ENCODE data around the gene ANKRD6. TPM values are rescaled to one million over a fixed set of nuclear protein-coding genes. Genes with fewer than 3 reads are reported as not detected.

Gene ANKRD6
- total RNA-seq, 1 experiment from 2014 or later = 7.1 TPM

- Histone ChIP-seq H3K27me3 (no peaks in the 10 kb centered on the region), H3K4me3 (no peak overlapping the region), H3K9me3 (no peaks in the 10 kb centered on the region), H3K36me3 (no peaks in the 10 kb centered on the region)
- no peak for DNase-seq
Measured at GRCh38 chr6:89510393-89510792, 77.4 kb downstream of the ANKRD6 start.

- H3K9me3 ChIP-seq = no peaks in the 10 kb centered on the region
- no peaks in the 10 kb centered on the region for H3K27me3 ChIP-seq
- no peaks in the 10 kb centered on the region for H3K36me3 ChIP-seq
- no peak for DNase-seq
- no peak overlapping the region for H3K4me3 ChIP-seq
Measured at GRCh38 chr6:89518352-89519055, 85.6 kb downstream of the ANKRD6 start.

GRCh38 chr6:89520736-89521135, 87.8 kb downstream of the ANKRD6 start:
- no peaks in the 10 kb centered on the region for H3K27me3 ChIP-seq
- no peaks in the 10 kb centered on the region for H3K36me3 ChIP-seq
- no peak overlapping the region for H3K4me3 ChIP-seq
- H3K9me3 ChIP-seq = no peaks in the 10 kb centered on the region
- no peak for DNase-seq

GRCh38 chr6:89522778-89523177, 89.8 kb downstream of the ANKRD6 start:
- Histone ChIP-seq H3K9me3 (no peaks in the 10 kb centered on the region), H3K4me3 (no peak overlapping the region), H3K27me3 (no peaks in the 10 kb centered on the region), H3K36me3 (no peaks in the 10 kb centered on the region)
- no peak for DNase-seq

- no peak for DNase-seq
- Histone ChIP-seq H3K4me3 (no peak overlapping the region), H3K9me3 (no peaks in the 10 kb centered on the region), H3K27me3 (no peaks in the 10 kb centered on the region), H3K36me3 (no peaks in the 10 kb centered on the region)
Measured at GRCh38 chr6:89525786-89526562, 93.0 kb downstream of the ANKRD6 start.

- Histone ChIP-seq H3K27me3 (no peaks in the 10 kb centered on the region), H3K9me3 (no peaks in the 10 kb centered on the region), H3K36me3 (no peaks in the 10 kb centered on the region), H3K4me3 (no peak overlapping the region)
- DNase-seq = no peak
Measured at GRCh38 chr6:89526563-89526869, 93.6 kb downstream of the ANKRD6 start.

GRCh38 chr6:89527634-89528033, 94.7 kb downstream of the ANKRD6 start:
- Histone ChIP-seq H3K4me3 (no peak overlapping the region), H3K9me3 (no peaks in the 10 kb centered on the region), H3K27me3 (no peaks in the 10 kb centered on the region), H3K36me3 (no peaks in the 10 kb centered on the region)
- DNase-seq = no peak

GRCh38 chr6:89528866-89529265, 95.9 kb downstream of the ANKRD6 start:
- Histone ChIP-seq H3K9me3 (no peaks in the 10 kb centered on the region), H3K27me3 (no peaks in the 10 kb centered on the region), H3K4me3 (no peak overlapping the region), H3K36me3 (no peaks in the 10 kb centered on the region)
- DNase-seq = no peak

- no peak for DNase-seq
- H3K27me3 ChIP-seq = no peaks in the 10 kb centered on the region
- no peaks in the 10 kb centered on the region for H3K9me3 ChIP-seq
- no peaks in the 10 kb centered on the region for H3K36me3 ChIP-seq
- H3K4me3 ChIP-seq = no peak overlapping the region
Measured at GRCh38 chr6:89530982-89531381, 98.0 kb downstream of the ANKRD6 start.

- Histone ChIP-seq H3K4me3 (no peak overlapping the region), H3K36me3 (no peaks in the 10 kb centered on the region), H3K27me3 (0 out of 2 replicates have a peak, but pooled peaks cover 2% of the 10 kb centered on the region), H3K9me3 (no peaks in the 10 kb centered on the region)
- DNase-seq = no peak
Measured at GRCh38 chr6:89536231-89536630, 103.3 kb downstream of the ANKRD6 start.

- Histone ChIP-seq H3K4me3 (no peak overlapping the region), H3K36me3 (no peaks in the 10 kb centered on the region), H3K27me3 (peaks cover 6% of the 10 kb centered on the region; the same call in 1 of the 2 replicates), H3K9me3 (no peaks in the 10 kb centered on the region)
- no peak for DNase-seq
Measured at GRCh38 chr6:89539779-89540178, 106.8 kb downstream of the ANKRD6 start.

GRCh38 chr6:89542081-89542857, 109.3 kb downstream of the ANKRD6 start:
- Histone ChIP-seq H3K27me3 (peaks cover 6% of the 10 kb centered on the region; the same call in 1 of the 2 replicates), H3K9me3 (no peaks in the 10 kb centered on the region), H3K36me3 (no peaks in the 10 kb centered on the region), H3K4me3 (no peak overlapping the region)
- no peak for DNase-seq

- H3K4me3 ChIP-seq = no peak overlapping the region
- no peak for DNase-seq
- H3K36me3 ChIP-seq = no peaks in the 10 kb centered on the region
Measured at GRCh38 chr6:89542866-89543265, 109.9 kb downstream of the ANKRD6 start.

GRCh38 chr6:89547281-89547680, 114.3 kb downstream of the ANKRD6 start:
- H3K36me3 ChIP-seq = no peaks in the 10 kb centered on the region
- no peak for DNase-seq
- no peak overlapping the region for H3K4me3 ChIP-seq
- no peaks in the 10 kb centered on the region for H3K9me3 ChIP-seq
- H3K27me3 ChIP-seq = peaks cover 4% of the 10 kb centered on the region; the same call in 1 of the 2 replicates

More at GRCh38 chr6:89542866-89543265, 109.9 kb downstream of the ANKRD6 start:
- H3K9me3 ChIP-seq = no peaks in the 10 kb centered on the region
- H3K27me3 ChIP-seq = peaks cover 6% of the 10 kb centered on the region; the same call in 1 of the 2 replicates

GRCh38 chr6:89553431-89553830, 120.5 kb downstream of the ANKRD6 start:
- H3K4me3 ChIP-seq = no peak overlapping the region
- peaks cover 3% of the 10 kb centered on the region; the same call in 1 of the 2 replicates for H3K27me3 ChIP-seq
- no peaks in the 10 kb centered on the region for H3K36me3 ChIP-seq
- no peaks in the 10 kb centered on the region for H3K9me3 ChIP-seq
- DNase-seq = no peak

GRCh38 chr6:89554106-89554505, 121.2 kb downstream of the ANKRD6 start:
- H3K36me3 ChIP-seq = no peaks in the 10 kb centered on the region
- H3K27me3 ChIP-seq = peaks cover 3% of the 10 kb centered on the region; the same call in 1 of the 2 replicates
- no peaks in the 10 kb centered on the region for H3K9me3 ChIP-seq
- no peak overlapping the region for H3K4me3 ChIP-seq
- DNase-seq = no peak

- Histone ChIP-seq H3K27me3 (peaks cover 6% of the 10 kb centered on the region; the same call in 1 of the 2 replicates), H3K36me3 (no peaks in the 10 kb centered on the region), H3K9me3 (no peaks in the 10 kb centered on the region), H3K4me3 (no peak overlapping the region)
- no peak for DNase-seq
Measured at GRCh38 chr6:89555031-89555430, 122.1 kb downstream of the ANKRD6 start.
